HG02852 (cell line): ENCODE measurements around the gene ACOX3.
"Not testable (repeated sequence)": the region's sequence is repeated elsewhere in the genome, so short reads cannot be mapped to it uniquely, and the experiment has no call there.

ENCODE experiments used
- ATAC-seq: cut with Tn5 transposase; IDR thresholded peaks from one replicate; pipeline ENCODE4 v1.9.1; 2021; ENCODE audit warnings: mild to moderate bottlenecking, moderate library complexity; ENCODE audit not compliant: unreplicated experiment

Gene ACOX3

DNA sequence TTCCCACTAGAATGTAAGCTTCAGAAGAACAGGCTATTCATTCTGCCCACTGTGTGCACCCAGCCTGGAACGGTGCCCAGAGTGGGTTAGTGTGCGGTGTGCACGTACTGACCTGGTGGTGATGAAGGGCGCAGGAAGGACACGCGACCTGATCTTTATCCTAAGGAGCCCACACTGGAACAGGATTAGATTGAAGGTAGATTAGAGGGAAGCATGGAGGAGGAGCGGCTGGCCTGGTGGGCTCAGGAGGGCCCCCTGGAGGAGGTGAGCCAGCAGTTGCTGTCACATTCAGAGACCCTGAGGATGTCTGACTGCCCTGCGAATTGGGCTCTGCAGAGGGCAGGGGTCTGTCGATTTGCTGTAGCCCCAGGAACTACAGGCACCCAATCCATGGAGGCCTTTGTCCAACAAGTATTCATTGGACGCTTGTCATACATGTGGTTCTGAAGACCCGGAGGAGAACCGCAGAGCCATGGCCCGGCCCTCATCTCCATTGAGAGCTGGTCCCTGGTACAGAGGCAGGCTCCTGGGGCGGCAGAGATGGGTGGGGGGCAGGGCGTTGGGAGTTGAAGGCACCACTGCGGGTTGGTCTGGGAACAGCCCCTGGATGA lies 97.8 kb downstream of the ACOX3 start:
- no peak for ATAC-seq

DNA sequence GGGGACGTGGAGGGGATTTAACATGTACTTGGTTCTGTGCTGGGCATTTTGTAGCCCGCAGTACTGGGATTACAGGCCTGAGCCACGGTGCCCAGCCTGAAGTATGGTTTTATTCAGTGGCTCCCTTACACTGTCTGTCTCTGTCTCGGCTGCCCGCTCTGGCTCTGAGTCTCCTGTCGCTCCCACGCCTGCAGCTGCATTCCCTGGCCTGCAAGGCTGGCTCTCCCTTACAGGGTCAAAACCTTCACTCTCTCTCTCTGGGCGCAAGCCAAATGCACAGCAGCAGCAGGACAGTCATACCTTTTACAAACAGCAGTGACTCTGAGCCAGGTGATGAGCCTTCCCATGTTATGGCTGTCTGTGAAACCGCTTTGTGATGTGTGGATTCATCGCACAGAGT lies 98.8 kb downstream of the ACOX3 start:
- ATAC-seq: no peak

DNA sequence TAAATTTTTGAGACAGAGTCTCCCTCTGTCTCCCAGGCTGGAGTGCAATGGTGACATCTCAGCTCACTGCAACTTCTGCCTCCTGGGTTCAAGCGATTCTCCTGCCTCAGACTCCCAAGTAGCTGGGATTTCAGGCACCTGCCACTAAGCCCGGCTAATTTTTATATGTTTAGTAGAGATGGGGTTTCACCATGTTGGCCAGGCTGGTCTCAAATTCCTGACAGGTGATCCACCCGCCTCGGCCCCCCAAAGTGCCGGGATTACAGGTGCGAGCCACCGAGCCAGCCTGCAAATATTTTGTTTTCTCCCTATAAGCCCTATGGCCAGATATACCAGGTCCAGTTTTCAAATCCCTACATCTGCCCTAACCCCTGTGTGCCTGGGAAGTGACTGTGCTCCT lies 99.2 kb downstream of the ACOX3 start:
- ATAC-seq: not testable (repeated sequence)

DNA sequence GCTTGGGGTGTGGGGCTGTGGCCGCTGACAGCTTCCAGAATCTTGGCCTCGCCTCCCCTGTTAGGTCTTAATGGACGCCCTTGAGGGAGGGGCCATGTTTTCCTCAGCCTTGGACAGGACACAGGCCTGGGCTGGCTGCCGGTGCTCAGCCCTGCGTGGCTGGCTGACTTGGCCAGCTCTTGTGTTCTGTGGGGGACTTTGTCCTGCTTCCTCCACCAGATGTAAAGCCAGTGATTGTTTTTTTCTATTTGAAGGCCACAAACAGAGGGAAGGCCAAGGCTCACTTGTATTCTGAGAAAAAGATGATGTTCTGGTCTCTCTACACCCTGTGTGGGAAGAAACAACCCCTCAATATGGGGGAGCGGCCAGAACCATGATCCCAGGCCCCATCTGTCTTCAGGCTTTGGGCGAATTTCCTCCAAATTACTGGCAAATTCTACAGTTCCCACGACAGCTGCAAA lies 99.7 kb downstream of the ACOX3 start:
- ATAC-seq: no peak

DNA sequence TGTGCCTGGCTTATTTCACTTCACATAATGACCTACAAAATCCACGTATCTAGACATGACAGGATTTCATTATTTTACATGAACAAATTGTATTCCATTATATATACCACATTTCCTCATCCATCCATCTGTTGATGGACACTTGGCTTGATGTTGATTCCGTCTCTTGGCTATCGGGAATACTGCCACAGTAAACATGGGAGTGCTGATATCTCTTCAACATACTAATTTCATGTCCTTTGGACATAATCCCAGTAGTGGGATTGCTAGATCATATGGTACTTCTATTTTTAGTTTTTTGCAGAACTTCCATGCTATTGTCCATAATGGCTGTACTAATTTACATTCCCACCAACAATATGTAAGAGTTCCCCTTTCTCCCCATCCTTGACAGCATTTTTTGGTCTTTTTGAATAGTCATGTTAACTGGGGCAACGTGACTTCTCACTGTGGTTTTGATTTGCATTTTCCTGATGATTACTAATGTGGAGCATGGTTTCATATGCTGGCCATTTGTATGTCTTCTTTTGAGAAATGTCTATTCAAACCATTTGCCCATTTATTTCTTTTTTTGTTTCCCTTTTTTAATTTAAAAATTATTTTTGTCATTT lies 102.1 kb downstream of the ACOX3 start:
- ATAC-seq: no peak

DNA sequence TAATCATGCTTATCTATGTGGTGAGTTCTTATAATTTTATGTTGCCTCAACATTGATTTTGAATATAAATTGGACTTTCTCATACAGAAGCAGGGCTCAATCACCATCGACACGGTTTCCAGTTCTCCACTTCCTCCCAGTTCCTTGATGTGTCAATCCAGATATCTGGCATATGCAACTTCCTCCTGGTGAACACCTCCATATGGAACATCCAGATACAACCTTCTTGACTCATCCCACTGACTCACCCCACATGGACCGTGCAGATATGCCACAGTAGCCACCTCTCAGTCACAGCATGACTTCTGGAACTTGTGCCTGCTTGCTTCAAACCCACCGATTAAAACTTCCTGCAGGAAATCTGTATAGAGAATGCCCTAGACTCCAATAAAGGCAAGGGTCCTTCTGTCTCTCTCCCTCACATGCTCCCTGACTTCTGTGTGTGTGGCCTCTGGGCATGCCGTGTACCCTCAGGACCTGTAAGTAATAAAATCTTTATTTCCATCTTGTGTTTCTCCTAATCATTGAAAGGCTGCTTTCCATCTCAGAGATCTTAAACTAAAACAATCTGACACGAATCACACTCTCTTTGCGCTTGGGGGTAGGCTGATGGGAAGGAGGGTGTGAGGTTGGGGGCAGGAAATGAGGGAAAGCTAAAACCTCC lies 104.0 kb downstream of the ACOX3 start:
- no peak for ATAC-seq

DNA sequence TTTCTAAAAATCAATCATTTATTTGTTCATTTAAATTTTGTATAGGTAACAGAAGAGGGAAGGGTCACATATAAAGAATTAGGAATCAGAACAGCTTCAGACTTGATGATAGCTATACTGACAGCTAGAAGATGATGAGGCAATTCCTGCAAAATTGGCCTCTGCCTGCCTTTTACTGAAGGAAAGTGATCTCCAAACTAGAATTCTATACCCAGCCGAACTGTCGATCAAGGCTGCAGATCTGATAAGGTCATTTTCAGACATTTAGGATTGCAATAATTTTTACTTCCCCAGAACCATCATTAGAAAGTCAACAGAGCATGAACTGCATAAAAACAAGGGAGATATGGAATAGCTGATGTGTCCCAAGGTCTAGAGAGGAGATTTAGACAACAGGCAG lies 104.7 kb downstream of the ACOX3 start:
- ATAC-seq: no peak

DNA sequence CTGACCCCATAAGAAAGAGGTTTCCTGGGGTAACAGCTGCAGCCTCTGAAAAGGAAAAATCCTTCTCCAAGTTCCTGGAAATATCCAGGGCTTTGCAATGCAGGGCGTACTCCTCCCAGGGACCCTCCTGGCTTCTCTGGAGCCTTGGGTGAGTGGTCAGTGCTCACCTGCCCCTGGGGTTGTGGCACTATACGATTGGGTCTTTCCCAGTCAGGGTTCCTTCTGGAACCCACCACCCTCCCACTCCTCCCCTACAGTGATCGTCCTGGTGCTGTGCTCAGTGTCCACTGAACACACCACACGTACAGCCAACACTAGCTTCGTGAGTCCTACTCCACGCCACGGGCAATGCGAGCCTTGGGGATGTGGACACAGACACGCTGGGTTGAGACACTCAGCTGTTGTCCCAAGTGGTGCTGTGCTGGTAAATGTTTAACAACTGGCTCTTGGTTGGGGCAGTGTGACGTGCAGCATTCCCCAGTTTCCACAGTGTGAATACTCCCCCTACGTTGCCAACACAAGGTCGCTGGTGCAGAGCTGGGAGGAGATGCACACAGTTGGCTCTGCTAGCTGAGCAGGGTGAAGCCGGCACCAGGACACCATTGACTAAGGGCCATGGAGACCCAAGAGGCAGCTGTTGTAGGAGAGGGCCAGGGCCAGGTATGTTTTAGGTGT lies 105.6 kb downstream of the ACOX3 start:
- no peak for ATAC-seq

DNA sequence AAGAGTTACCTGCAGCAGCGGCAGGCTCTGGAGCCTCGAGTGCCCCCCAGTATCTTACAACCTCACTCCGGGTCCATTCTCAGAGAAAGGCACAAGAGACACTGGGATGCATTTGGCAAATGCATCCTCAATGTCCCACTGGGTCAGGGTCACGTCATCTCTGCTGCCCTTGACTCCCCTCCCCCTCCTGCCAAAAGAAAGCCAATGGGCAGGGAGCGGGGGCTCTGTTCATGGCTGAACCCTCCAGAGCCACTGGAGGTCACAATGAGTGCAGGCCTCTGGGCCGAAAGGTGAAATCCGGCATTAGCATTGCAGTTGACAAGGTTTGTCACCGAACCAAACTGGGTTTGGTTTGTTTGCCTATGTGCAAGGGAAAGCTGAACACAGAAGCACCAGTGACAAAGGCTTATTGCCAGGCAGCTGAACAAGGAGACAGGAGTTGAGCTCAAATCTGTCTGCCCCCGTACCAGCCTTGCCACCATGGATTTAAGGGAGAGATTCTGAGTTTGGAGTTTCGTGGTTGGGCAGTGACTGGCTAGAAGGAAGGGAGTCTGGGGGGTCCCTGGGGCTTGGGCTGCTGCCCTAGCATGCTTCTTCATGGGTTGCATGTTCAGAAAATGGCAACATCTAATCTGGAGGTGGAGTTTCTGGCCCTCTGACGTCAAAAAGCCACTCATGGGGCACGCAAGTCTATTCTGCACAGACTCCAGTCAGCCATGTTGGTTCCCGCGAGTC lies 106.6 kb downstream of the ACOX3 start:
- ATAC-seq: no peak

DNA sequence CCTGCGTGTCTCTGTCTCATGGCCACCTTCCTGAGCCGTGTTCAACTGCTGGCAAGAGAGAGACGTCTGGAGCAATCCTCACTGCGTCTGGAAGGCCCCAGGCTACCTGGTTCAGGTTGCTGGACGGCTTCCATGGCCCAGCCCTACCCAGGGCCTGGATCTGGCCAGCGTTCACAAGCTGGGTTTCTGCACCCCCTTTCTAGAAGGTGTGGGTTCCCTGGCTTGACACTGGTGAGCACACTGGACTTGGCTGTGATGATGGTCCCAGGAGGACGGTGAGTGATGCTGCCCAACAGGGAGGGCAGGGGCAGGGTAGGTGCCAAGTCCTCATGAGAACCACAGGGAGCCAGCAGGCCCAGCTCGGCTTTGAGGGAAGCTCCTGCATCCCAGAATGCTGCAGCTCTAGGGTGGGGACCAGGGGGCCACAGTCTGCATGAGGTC lies 107.6 kb downstream of the ACOX3 start:
- ATAC-seq: no peak

DNA sequence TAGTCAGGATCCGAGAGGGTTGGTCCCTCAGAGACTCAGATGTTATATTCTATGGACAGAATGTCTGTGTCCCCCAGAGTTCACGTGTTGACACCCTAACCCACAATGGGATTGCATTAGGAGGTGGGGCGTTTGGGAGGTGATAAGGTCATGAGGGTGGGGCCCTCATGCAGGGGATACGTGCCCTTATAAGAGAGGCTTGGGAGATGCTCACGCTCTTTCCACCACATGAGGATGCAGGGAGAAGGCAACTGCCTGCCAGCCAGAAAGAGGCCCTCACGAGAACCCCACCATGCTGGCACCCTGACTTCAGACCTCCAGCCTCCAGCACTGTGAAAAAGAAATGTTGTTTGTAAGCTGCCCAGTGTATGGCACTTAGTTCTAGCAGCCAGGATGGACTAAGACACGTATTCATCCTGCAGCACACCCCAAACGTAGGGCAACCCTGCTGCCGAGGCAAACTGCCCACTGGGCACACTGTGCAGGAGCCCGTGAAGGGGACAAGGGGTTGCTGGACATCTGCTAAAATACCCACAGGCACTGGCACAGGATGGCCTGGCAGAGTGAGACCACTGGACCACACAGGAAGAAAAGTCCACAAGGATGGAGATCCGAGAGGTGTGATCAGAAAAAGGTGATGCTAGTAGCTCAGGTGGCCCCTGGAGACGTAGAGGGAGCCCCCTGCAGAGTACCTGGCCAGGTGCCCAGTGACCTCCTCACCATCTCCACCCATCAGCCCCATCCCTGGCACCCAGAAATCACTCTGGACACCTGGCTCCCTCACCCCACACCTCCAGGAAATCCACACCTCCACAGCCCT lies 108.3 kb downstream of the ACOX3 start:
- ATAC-seq: no peak

DNA sequence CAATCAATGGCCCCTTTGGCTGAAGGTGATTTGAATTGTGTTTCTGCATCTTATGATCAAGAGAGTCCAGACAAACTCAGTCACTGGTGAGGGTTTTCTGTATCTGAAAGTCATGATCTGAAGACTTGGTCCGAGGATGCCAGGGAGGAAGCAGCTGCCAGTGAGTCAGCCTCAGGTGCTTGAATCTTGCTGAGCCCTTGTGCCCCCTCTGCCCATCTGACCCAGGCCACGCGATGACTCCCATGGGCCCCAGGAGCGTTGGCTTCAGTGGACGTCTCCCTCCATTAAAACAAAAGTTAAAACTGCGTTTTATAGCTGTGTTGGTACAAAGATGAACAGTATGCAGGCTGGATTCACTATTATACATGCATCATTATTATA lies 109.0 kb downstream of the ACOX3 start:
- ATAC-seq: no peak

DNA sequence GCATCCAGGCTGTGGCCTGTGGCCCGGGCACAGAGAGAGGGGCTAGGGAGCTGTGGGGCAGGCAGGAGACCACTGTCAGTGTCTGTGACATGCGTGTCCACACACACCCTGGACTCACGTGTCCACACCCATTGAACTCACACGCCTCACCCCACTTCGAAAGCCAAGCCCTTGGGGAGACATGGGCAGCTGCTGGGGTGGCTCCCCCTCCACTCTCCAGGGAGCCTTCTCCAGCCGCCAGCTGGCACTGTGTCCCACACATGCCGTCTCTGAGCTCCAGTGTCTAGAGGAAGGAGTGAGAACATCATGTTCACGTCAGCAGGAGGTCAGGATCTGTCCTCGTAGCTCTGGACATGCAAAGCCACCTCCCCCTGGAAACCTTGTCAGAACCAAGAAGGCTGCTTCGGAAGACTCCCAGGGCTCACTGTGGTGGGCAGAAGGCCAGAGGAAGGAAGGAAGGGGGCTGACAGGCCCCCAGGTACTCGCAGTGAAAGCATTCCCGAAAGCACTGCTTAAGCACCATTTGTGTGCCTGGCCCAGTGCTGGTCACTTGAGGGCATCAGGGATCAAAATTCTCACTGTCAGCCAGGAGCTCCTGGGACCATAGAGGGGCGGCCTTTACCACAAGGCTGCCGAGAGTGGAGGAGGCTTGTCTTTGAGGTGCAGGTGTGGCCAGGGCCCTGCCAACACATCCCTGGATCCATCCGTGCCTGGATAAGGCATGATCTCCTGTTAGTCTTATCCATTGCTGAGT lies 109.5 kb downstream of the ACOX3 start:
- no peak for ATAC-seq

DNA sequence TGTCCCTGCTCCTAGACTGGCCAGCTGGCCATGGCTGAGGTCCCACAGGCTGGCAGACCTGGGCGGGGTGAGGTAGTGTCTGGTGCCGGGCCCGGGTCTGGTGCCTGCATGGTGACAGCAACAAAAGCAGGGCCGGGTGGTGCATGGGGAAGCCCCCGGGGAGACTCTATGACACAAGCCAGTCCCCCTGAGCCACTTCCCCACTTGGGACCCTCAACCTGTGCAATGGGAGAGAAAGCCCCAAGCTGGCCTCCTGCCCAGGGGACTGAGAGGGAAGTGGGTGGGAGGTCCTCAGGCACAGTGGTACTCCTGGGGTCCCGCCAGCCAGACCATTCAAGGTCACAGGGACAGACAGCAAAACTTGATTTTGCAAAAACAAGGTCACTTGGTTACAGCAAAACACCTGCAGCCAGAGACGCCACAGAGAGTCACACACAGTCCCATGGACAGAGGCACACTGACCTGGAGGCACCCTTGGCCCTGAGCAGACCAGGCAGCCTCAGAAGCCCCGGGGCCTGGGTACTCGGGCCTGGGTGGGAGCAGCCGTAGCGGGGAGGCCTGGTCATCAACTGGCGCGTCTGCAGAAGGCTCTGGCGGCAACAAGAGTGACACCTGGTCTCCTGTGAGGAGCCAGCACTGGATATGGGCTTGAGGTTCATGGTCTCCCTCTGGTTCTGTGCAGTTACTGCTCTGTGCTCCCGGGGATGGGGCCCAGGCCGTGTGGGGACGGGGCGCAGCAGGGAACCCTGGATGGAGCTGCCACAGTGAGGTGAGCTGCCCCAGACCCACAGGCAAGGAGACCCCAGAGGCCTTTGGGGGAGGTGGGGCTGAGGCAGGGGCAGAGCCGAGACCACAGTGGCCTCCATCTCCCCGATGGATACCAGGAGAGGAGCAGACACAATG lies 110.4 kb downstream of the ACOX3 start:
- no peak for ATAC-seq

DNA sequence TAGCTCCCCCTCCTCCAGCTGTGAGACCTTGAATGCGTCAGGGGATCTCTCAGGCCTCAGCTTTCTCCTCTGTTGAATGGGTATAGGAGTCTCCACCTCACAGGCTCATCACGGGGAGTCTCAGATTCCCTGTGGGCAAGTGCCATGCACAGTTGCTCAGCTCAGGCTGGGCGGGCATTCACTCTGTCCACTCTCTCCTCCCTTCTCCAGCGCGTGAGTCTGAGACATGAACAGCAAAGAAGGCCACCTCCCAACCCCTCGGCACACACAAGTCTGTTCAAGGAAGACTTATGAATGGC lies 111.0 kb downstream of the ACOX3 start:
- ATAC-seq: no peak

DNA sequence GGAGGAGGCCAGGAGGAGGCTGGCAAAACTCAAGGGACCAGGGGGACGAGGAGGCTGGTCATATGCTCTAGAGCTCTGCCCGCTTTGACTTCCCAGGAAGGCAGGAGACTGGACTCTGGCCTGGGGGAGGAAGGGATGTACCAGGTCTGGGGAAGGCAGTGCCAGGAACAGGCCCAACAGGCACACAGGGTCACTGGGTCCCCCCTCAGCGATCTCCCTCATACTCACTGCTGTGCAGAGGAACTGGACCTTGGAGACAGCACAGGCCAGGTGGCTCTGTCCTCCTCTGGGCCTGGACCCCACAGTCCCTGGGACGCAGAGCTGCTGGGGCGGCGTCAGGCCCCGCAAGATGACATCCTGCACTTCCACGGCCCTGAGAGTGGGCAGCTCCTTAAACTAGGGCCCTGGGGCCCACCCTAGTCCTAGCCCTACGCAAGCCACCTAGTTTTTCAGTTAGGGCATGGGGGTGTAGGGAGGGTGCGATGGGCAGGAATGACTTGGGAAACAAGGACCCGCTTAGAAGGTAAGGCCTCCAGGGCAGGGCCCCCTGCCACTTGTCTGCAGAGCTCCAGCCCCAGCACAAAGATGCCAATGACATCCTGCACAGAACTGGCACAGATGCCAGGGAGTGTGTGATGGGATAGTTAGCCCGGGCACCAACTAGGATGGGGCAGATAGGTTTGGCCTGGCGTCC lies 111.5 kb downstream of the ACOX3 start:
- ATAC-seq: no peak

DNA sequence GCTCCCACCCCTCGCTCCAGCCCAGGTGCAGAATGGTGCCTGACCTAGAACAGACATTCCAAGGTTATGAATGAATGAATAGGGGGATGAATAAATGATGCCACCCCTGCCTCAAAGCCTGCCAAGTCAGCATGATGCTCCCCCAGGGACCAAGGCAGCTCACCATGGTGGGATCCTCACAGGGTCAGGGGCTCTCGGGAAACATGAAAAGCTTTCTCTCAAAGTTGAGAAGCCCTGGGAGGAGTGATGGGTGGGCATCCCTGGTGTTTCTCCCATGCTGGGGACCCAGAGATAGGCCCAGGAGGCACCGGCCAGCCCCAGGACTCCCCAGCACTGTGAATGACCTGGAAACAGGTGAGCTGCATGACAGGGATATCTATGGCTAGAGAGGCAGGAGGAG lies 112.1 kb downstream of the ACOX3 start:
- ATAC-seq: no peak

DNA sequence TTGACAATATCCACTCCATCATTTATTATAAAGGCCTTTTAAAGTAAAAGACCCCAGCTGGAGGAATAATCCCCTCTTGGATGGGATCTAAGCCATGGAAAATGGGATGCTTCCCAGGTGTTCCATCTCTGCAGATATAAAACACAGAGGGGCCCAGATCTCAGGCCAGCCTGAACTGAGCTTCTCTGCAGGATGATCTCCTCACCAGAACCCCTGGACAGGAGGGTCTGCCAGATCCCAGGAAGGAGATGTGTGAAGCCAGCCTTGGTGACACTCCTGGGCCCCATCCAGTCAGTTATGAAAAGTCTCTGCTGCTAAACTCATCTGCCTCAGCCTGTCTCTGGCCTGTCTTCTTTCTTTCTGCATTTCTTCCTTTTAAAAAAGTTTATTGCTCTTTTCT lies 114.3 kb downstream of the ACOX3 start:
- ATAC-seq: no peak
